Measurements from ENCODE around the gene ROMO1. TPM values are rescaled to one million over a fixed set of nuclear protein-coding genes. Genes with fewer than 3 reads are reported as not detected.

The ROMO1 gene
- total and polyA plus RNA-seq, 2 of the 8 experiments (the other 6 are each of a cell fraction or from before 2014, with no cell fraction given): 164 to 702 TPM

DNA sequence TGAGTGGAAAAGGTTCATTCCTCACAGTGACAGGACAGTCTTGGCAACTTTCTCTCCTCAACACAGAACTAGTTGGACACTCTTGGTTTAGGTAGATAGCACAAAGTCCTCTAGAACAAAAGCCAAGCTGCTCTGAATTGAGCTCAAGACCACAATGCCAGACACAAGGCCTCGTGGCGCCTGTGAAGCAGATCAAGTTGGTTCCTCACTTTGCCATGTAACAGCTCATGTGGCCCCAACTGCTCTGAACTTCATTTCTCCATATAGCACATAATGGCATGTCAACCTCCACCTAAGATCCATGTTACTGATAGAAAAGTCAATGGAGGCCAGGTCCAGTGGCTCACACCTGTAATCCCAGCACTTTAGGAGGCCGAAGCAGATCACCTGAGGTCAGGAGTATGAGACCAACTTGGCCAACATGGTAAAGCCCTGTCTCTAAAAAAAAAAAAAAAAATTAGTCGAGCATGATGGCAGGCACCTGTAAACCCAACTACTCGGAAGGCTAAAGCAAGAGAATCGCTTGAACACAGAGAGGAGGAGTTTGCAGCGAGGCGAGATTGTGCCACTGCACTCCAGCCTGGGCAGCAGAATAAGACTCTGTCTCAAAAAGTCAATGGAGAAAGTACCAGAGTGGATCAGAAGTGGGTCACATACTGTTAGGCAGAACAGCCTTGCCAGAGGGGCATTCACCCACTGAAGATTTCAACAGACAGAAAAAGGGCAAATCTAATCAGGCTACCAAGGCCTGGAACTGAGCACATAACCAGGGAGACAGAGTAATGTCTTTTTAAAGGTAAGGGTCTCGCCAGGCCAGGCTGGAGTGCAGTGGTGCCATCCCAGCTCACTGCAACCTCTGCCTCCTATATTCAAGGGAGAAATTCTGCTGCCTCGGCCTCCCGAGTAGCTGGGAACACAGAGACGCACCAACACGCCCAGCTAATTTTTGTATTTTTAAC is 21.2 kb downstream of the ROMO1 start:
- peak; percentile 49 for TF ChIP-seq POLR2AphosphoS5 (IDR thresholded peaks at IDR 0.05; ENCODE audit: low read depth, low read length)
- no peak for TF ChIP-seq CHD2 (IDR thresholded peaks at IDR 0.05; ENCODE audit: low read length)
- Histone ChIP-seq H3K27me3 (replicated peaks in 1 of 4; ENCODE audit: control insufficient read depth in 3 of 4, extremely low read depth in 1 of 4, insufficient read depth in 3 of 4, low read length in 3 of 4) (no peaks in the 10 kb centered on the region; a peak in 1 of 7 replicates), H2BK15ac (ENCODE audit: low read length) (no peak overlapping the region), H3K4ac (replicated peaks; ENCODE audit: insufficient read length, low read depth, low read length) (no peak overlapping the region), H3K79me2 (ENCODE audit: control insufficient read depth in 1 of 2, insufficient read depth in 2 of 2, low read length in 2 of 2) (peaks cover 0 to 83% of the 10 kb centered on the region in 2 experiments; a peak in 2 of 4 replicates), H2BK120ac (replicated peaks; ENCODE audit: low read depth, low read length) (no peak overlapping the region), H2BK12ac (ENCODE audit: low read depth, low read length) (no peak overlapping the region), H3K23me2 (ENCODE audit: low read depth, low read length) (no peaks in the 10 kb centered on the region), H3K27ac (ENCODE audit: low read depth, low read length) (no peak overlapping the region), H3K36me3 (ENCODE audit: control insufficient read depth in 2 of 4, insufficient read depth in 4 of 4, low read length in 3 of 4) (peaks cover 65 to 100% (median 95%) of the 10 kb centered on the region in 4 experiments), H2BK5ac (ENCODE audit: low read depth, low read length) (no peak overlapping the region), H3K9me3 (ENCODE audit: insufficient read depth in 2 of 2, low read depth in 1 of 2, low read length in 1 of 2) (no peaks in the 10 kb centered on the region), H3K56ac (replicated peaks; ENCODE audit: insufficient read length, low read depth, low read length) (no peak overlapping the region), H2BK20ac (ENCODE audit: low read length) (no peak overlapping the region), H4K20me1 (replicated peaks in 1 of 2; ENCODE audit: control insufficient read depth in 1 of 2, insufficient read depth in 2 of 2, low read length in 2 of 2) (peaks cover 20 to 21% of the 10 kb centered on the region in 2 experiments), H4K5ac (ENCODE audit: insufficient read length, low read depth, low read length) (no peak overlapping the region), H3K18ac (ENCODE audit: extremely low read depth, low read length) (no peak overlapping the region), H3K4me2 (ENCODE audit: insufficient read depth in 1 of 2, low read depth in 2 of 2, low read length in 2 of 2) (no peak overlapping the region), H3K9ac (replicated peaks in 1 of 4; ENCODE audit: extremely low read depth in 1 of 4, low read depth in 3 of 4, low read length in 3 of 4) (no peak overlapping the region), H3K14ac (ENCODE audit: insufficient read length) (no peak overlapping the region), H3K4me1 (replicated peaks in 1 of 4; ENCODE audit: control insufficient read depth in 3 of 4, insufficient read depth in 4 of 4, low read length in 3 of 4) (no peaks in the 10 kb centered on the region), H3K23ac (ENCODE audit: insufficient read length) (no peak overlapping the region), H3K4me3 (ENCODE audit: extremely low read depth in 1 of 4, insufficient read depth in 2 of 4, low read depth in 3 of 4, low read length in 4 of 4) (no peak overlapping the region), H4K91ac (replicated peaks; ENCODE audit: insufficient read length, low read length) (no peak overlapping the region), H3K79me1 (ENCODE audit: low read depth, low read length) (peaks cover 9% of the 10 kb centered on the region), H2AFZ (ENCODE audit: low read length) (no peak overlapping the region), H2AK5ac (ENCODE audit: low read depth, low read length) (no peak overlapping the region), H4K8ac (ENCODE audit: extremely low read depth, insufficient read depth, low read length) (no peak overlapping the region)
- DNase-seq (ENCODE audit: low read depth in 1 of 2, low spot score in 2 of 2) (no peak), FAIRE-seq (no peak)
- POLR2A ChIA-PET (ENCODE audit: partially characterized antibody): interaction anchor here (0.8 to 45.3 kb wide), 4 partner anchors 3 to 151 kb away, joined by 3 to 2341 read pairs (median 1172); partner anchors contain the start of genes NFS1, PHF20, RBM39 and ROMO1
- CTCF ChIA-PET (ENCODE audit: partially characterized antibody): interaction anchor here (1.4 to 1.9 kb wide), 2 partner anchors 8 to 10 kb away, joined by 4 to 8 read pairs; no protein-coding TSS in a partner anchor
- WGBS, 2 experiments (ENCODE audit: extremely low coverage in 1 of 2, insufficient coverage in 1 of 2, insufficient read length in 1 of 2, insufficient replicate concordance in 2 of 2, low coverage in 1 of 2, low lambda C conversion rate in 2 of 2, missing lambda C conversion rate in 1 of 2): 94% methylated on average over 13 of the region's 13 CpGs; no CpG with 5 or more reads in 1 of the 2 experiments
